Esophagus muscularis mucosa (tissue), 4 donors: ENCODE results near the gene SERPINB5. TPM values are rescaled to one million over a fixed set of nuclear protein-coding genes. Genes with fewer than 3 reads are reported as not detected.

ENCODE experiments used
- DNase-seq: peaks from one replicate; pipeline ENCODE4 v3.0.0-alpha.2; 2017; ENCODE audit errors: extremely low spot score
- H3K27ac ChIP-seq, 4 donors: fragments of 200-600 bp; sonication (generic); replicated peaks in 1 of 4; 1 replicate in 3 of 4; 2 replicates in 1 of 4; pipeline ENCODE4 v1.5.1; 2016 to 2019; ENCODE audit warnings: mild to moderate bottlenecking in 1 of 4
- H3K27me3 ChIP-seq, 4 donors: fragments of 200-600 bp; sonication (generic); one replicate each; pipeline versions ENCODE4 v1.5.1 to v1.6.0; 2016 to 2019
- H3K36me3 ChIP-seq, 4 donors: fragments of 200-600 bp; sonication (generic); one replicate each; pipeline ENCODE4 v1.5.1; 2016 to 2019
- H3K4me1 ChIP-seq, 4 donors: fragments of 200-600 bp; sonication (generic); one replicate each; pipeline ENCODE4 v1.5.1; 2016 to 2019
- H3K4me3 ChIP-seq, 4 donors: fragments of 200-600 bp; sonication (generic); 1 replicate in 2 of 4; 2 replicates in 2 of 4; pipeline ENCODE4 v1.5.1; 2016 to 2019; ENCODE audit warnings: mild to moderate bottlenecking in 4 of 4, moderate library complexity in 1 of 4
- H3K9me3 ChIP-seq, 4 donors: fragments of 200-600 bp; sonication (generic); 1 replicate in 3 of 4; 2 replicates in 1 of 4; pipeline ENCODE4 v1.5.1; 2016 to 2019
- CTCF ChIP-seq, 3 experiments: fragments of 200-600 bp in 2 of 3; fragments of 450-650 bp in 1 of 3; sonication (generic) in 2 of 3; IDR thresholded peaks; one replicate each; pipeline ENCODE4 v1.5.1; 2017 to 2019; ENCODE audit warnings: antibody characterized with exemption in 3 of 3, mild to moderate bottlenecking in 2 of 3, moderate library complexity in 1 of 3
- EP300 ChIP-seq: sonication (generic); formaldehyde crosslinking; IDR thresholded peaks from one replicate; pipeline ENCODE4 v1.6.1; 2017; ENCODE audit warnings: antibody characterized with exemption
- POLR2A ChIP-seq: fragments of 450-650 bp; IDR thresholded peaks from one replicate; pipeline ENCODE4 v1.6.1; 2017; ENCODE audit warnings: antibody characterized with exemption, moderate library complexity, mild to moderate bottlenecking, low read depth
- POLR2AphosphoS5 ChIP-seq, 2 donors: sonication (generic); formaldehyde crosslinking; IDR thresholded peaks; one replicate each; pipeline ENCODE4 v1.6.1; 2017; ENCODE audit warnings: antibody characterized with exemption in 2 of 2
- WGBS: methylation state at CpG from one replicate; pipeline ENCODE4 v1.1.5; 2018; 5-methylcytosine and 5-hydroxymethylcytosine counted together
- intact Hi-C: fragments of 100-400 bp; cut with DNase I; formaldehyde crosslinking; loops from one replicate; pipeline ENCODE4 v1.15.1; 2023
- total RNA-seq, 4 donors: library from RNA; depleted of rRNA; stranded (reverse); fragments of >200 nt; gene quantifications; one replicate each; pipeline versions ENCODE4 v1.1.0 to v1.2.1, GENCODE V29; 2016

The SERPINB5 gene
- total RNA-seq, 4 donors from 2014 or later: not detected

- no peaks in the 10 kb centered on the region for H3K4me1 ChIP-seq
- WGBS: 75% methylated on average over 5 of the region's 5 CpGs
- no peaks in the 10 kb centered on the region for H3K9me3 ChIP-seq
- H3K27me3 ChIP-seq: no peaks in the 10 kb centered on the region
- TF ChIP-seq POLR2A (no peak), POLR2AphosphoS5 (IDR thresholded peaks at IDR 0.05) (no peak), CTCF (IDR thresholded peaks at IDR 0.05) (no peak), EP300 (no peak)
- intact Hi-C loops: no loop called here
- H3K4me3 ChIP-seq: no peak overlapping the region
- no peaks in the 10 kb centered on the region for H3K36me3 ChIP-seq
- no peak for DNase-seq
- H3K27ac ChIP-seq: no peak overlapping the region
Observed at GRCh38 chr18:63472380-63472779, 4.4 kb upstream of the SERPINB5 start.

- intact Hi-C loops: no loop called here
- Histone ChIP-seq H3K36me3 (no peaks in the 10 kb centered on the region), H3K27me3 (no peaks in the 10 kb centered on the region), H3K27ac (no peak overlapping the region), H3K4me1 (no peaks in the 10 kb centered on the region), H3K9me3 (no peaks in the 10 kb centered on the region), H3K4me3 (no peak overlapping the region)
- no peak for DNase-seq
- no peak for TF ChIP-seq CTCF (IDR thresholded peaks at IDR 0.05)
- TF ChIP-seq POLR2A: no peak
- no peak for TF ChIP-seq POLR2AphosphoS5 (IDR thresholded peaks at IDR 0.05)
- no peak for TF ChIP-seq EP300
- WGBS: 86% methylated on average over 7 of the region's 7 CpGs
Observed at GRCh38 chr18:63477200-63477599, 442 bp downstream of the SERPINB5 start.

- no peak overlapping the region for H3K27ac ChIP-seq
- DNase-seq: no peak
- H3K4me1 ChIP-seq: no peaks in the 10 kb centered on the region
- H3K36me3 ChIP-seq: no peaks in the 10 kb centered on the region
- TF ChIP-seq POLR2A (no peak), EP300 (no peak), CTCF (IDR thresholded peaks at IDR 0.05) (no peak), POLR2AphosphoS5 (IDR thresholded peaks at IDR 0.05) (no peak)
- intact Hi-C loops: no loop called here
- 77% methylated on average over 6 of the region's 6 CpGs for WGBS
- no peaks in the 10 kb centered on the region for H3K27me3 ChIP-seq
- H3K4me3 ChIP-seq: no peak overlapping the region
- no peaks in the 10 kb centered on the region for H3K9me3 ChIP-seq
Observed at GRCh38 chr18:63477968-63478367, 1.2 kb downstream of the SERPINB5 start.

GRCh38 chr18:63479826-63480225 is 3.1 kb downstream of the SERPINB5 start:
- H3K9me3 ChIP-seq: no peaks in the 10 kb centered on the region
- no peak overlapping the region for H3K4me3 ChIP-seq
- TF ChIP-seq EP300 (no peak), POLR2AphosphoS5 (IDR thresholded peaks at IDR 0.05) (no peak), CTCF (IDR thresholded peaks at IDR 0.05) (no peak), POLR2A (no peak)
- no peak overlapping the region for H3K27ac ChIP-seq
- H3K36me3 ChIP-seq: no peaks in the 10 kb centered on the region
- intact Hi-C loops: no loop called here
- H3K27me3 ChIP-seq: no peaks in the 10 kb centered on the region
- H3K4me1 ChIP-seq: no peaks in the 10 kb centered on the region
- 85% methylated on average over 5 of the region's 5 CpGs for WGBS
- DNase-seq: no peak

GRCh38 chr18:63480476-63480875 is 3.7 kb downstream of the SERPINB5 start:
- intact Hi-C loops: no loop called here
- H3K27me3 ChIP-seq: no peaks in the 10 kb centered on the region
- TF ChIP-seq POLR2AphosphoS5 (IDR thresholded peaks at IDR 0.05): no peak
- TF ChIP-seq EP300: no peak
- TF ChIP-seq POLR2A: no peak
- no peak for TF ChIP-seq CTCF (IDR thresholded peaks at IDR 0.05)

More at GRCh38 chr18:63480476-63480875, 3.7 kb downstream of the SERPINB5 start:
- no peak for DNase-seq
- Histone ChIP-seq H3K4me3 (no peak overlapping the region), H3K27ac (no peak overlapping the region), H3K4me1 (no peaks in the 10 kb centered on the region), H3K36me3 (no peaks in the 10 kb centered on the region), H3K9me3 (no peaks in the 10 kb centered on the region)
- WGBS: 88% methylated on average over 1 of the region's 1 CpG
